Gastroesophageal sphincter (tissue), 4 donors: ENCODE measurements around the gene PAX3. TPM values are rescaled to one million over a fixed set of nuclear protein-coding genes. Genes with fewer than 3 reads are reported as not detected.

Source experiments
- ATAC-seq: fragments of 150-250 bp; one replicate; pipeline ENCODE4 v1.9.1; 2016; ENCODE audit warnings: mild to moderate bottlenecking, moderate library complexity
- H3K27ac ChIP-seq, 4 donors: fragments of 200-600 bp; sonication (generic) in 3 of 4; 1 replicate in 3 of 4; 2 replicates in 1 of 4; pipeline ENCODE4 v1.5.1; 2016 to 2019
- H3K27me3 ChIP-seq: fragments of 200-600 bp; sonication (generic); one replicate; pipeline ENCODE4 v1.5.1; 2019
- H3K36me3 ChIP-seq, 2 donors: fragments of 200-600 bp; sonication (generic); one replicate each; pipeline ENCODE4 v1.5.1; 2019; ENCODE audit warnings: control low read depth in 1 of 2
- H3K4me1 ChIP-seq, 3 donors: fragments of 200-600 bp; sonication (generic); 1 replicate in 2 of 3; 2 replicates in 1 of 3; pipeline ENCODE4 v1.5.1; 2016 to 2019; ENCODE audit warnings: control low read depth in 2 of 3
- H3K4me3 ChIP-seq, 2 donors: fragments of 200-600 bp; sonication (generic); one replicate each; pipeline ENCODE4 v1.5.1; 2019; ENCODE audit warnings: mild to moderate bottlenecking in 1 of 2, moderate library complexity in 1 of 2
- H3K9me3 ChIP-seq, 3 donors: fragments of 200-600 bp; sonication (generic); one replicate each; pipeline ENCODE4 v1.5.1; 2017 to 2019; ENCODE audit warnings: control low read depth in 2 of 3
- EP300 ChIP-seq: sonication (generic); formaldehyde crosslinking; IDR thresholded peaks from one replicate; pipeline ENCODE4 v1.6.1; 2017; ENCODE audit warnings: antibody characterized with exemption, mild to moderate bottlenecking
- POLR2A ChIP-seq, 2 donors: fragments of 450-650 bp; IDR thresholded peaks; one replicate each; pipeline ENCODE4 v1.6.1; 2017; ENCODE audit warnings: antibody characterized with exemption in 2 of 2, mild to moderate bottlenecking in 2 of 2, moderate library complexity in 1 of 2
- POLR2AphosphoS5 ChIP-seq: sonication (generic); formaldehyde crosslinking; IDR thresholded peaks from one replicate; pipeline ENCODE4 v1.6.1; 2017; ENCODE audit warnings: antibody characterized with exemption
- WGBS, 2 donors: methylation state at CpG; one replicate each; pipeline ENCODE4 v1.1.5; 2018; ENCODE audit warnings: low coverage in 1 of 2; 5-methylcytosine and 5-hydroxymethylcytosine counted together
- total RNA-seq, 4 donors: library from RNA; depleted of rRNA; stranded (reverse); fragments of >200 nt; gene quantifications; one replicate each; pipeline ENCODE4 v1.1.0, GENCODE V29; 2016
- TF ChIP-seq, protein P1 (sequence below), 4 experiments: fragments of 200-600 bp in 2 of 4; fragments of 450-650 bp in 2 of 4; sonication (generic) in 1 of 4; IDR thresholded peaks; one replicate each; pipeline ENCODE4 v1.5.1; 2017 to 2019; ENCODE audit warnings: antibody characterized with exemption in 4 of 4, mild to moderate bottlenecking in 2 of 4, moderate library complexity in 2 of 4

The PAX3 gene
- total RNA-seq, 4 donors from 2014 or later: 0.31 TPM; not detected in 3

DNA sequence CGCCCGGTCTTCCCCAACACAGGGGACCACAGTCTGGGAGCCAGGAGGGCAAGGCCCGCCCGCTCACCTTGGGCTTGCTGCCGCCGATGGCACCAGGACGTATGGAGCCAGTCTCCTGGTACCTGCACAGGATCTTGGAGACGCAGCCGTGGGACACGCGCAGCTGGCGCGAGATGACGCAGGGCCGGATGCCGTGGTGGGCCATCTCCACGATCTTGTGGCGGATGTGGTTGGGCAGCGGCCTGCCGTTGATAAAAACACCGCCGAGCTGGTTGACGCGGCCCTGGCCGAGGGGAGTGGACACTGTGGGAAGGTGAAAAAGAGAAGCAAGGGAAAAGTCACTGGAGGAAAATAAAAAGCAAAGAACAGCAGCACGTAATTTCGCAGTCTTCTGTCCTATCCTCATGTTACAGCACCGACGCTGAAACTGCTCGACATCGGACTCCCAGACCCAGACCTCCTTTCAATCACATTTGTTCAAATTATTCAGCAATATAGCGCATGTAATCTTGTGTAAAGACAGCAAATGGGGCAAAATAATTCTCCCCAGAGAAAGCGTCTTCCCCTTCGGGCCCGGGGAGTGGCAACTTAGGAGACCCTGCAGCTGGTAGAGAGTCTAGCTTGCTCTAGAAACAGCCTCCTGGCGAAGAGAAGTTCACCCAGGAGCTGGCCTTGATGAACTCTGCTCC, 1.7 kb downstream of the PAX3 start:
- no peak for TF ChIP-seq POLR2A (IDR thresholded peaks at IDR 0.05)
- TF ChIP-seq EP300: no peak
- no peak for TF ChIP-seq POLR2AphosphoS5
- TF ChIP-seq, protein P1, sequence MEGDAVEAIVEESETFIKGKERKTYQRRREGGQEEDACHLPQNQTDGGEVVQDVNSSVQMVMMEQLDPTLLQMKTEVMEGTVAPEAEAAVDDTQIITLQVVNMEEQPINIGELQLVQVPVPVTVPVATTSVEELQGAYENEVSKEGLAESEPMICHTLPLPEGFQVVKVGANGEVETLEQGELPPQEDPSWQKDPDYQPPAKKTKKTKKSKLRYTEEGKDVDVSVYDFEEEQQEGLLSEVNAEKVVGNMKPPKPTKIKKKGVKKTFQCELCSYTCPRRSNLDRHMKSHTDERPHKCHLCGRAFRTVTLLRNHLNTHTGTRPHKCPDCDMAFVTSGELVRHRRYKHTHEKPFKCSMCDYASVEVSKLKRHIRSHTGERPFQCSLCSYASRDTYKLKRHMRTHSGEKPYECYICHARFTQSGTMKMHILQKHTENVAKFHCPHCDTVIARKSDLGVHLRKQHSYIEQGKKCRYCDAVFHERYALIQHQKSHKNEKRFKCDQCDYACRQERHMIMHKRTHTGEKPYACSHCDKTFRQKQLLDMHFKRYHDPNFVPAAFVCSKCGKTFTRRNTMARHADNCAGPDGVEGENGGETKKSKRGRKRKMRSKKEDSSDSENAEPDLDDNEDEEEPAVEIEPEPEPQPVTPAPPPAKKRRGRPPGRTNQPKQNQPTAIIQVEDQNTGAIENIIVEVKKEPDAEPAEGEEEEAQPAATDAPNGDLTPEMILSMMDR (IDR thresholded peaks at IDR 0.05): no peak

DNA sequence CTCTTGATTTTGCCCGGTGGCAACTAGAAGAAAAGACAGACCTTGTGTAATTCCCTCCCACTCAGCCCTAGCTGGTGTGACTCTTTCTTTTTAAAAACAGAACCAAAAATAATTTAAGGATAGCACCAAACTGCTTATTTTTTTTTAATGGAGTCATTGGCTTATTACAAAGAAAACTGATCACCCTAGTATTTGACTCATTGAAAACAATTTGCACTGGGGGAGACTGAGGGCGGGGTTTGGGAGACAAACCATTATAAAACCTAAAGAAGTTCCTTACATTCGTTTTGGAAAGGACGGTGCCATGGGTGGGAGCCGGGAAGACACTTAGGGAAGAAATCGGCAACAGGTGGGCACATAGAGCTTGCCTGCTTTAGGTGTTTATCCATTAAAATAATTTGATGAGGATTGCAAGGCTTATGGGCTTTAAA, 2.5 kb downstream of the PAX3 start:
- 1 to 17% methylated on average over 6 of the region's 6 CpGs for WGBS, 2 donors
- no peaks in the 10 kb centered on the region for H3K36me3 ChIP-seq
- H3K4me1 ChIP-seq: peaks cover 0 to 66% (median 24%) of the 10 kb centered on the region in 3 donors
- H3K4me3 ChIP-seq: no peak overlapping the region
- ATAC-seq: no peak
- H3K9me3 ChIP-seq: peaks cover 0 to 7% (median 0%) of the 10 kb centered on the region in 3 donors
- H3K27ac ChIP-seq: no peak overlapping the region
- peaks cover 100% of the 10 kb centered on the region for H3K27me3 ChIP-seq
- TF ChIP-seq, protein P1 (IDR thresholded peaks at IDR 0.05): no peak
- TF ChIP-seq POLR2A (IDR thresholded peaks at IDR 0.05) (no peak), POLR2AphosphoS5 (no peak), EP300 (no peak)

More for the DNA sequence above, 1.7 kb downstream of the PAX3 start:
- H3K27ac ChIP-seq: no peak overlapping the region
- peaks cover 0 to 70% (median 24%) of the 10 kb centered on the region in 3 donors for H3K4me1 ChIP-seq
- peaks cover 0 to 7% (median 0%) of the 10 kb centered on the region in 3 donors for H3K9me3 ChIP-seq
- H3K36me3 ChIP-seq: no peaks in the 10 kb centered on the region
- 11 to 13% methylated on average over 15 to 16 of the region's 36 CpGs for WGBS, 2 donors
- H3K4me3 ChIP-seq: no peak overlapping the region
- peaks cover 100% of the 10 kb centered on the region for H3K27me3 ChIP-seq
- no peak for ATAC-seq

DNA sequence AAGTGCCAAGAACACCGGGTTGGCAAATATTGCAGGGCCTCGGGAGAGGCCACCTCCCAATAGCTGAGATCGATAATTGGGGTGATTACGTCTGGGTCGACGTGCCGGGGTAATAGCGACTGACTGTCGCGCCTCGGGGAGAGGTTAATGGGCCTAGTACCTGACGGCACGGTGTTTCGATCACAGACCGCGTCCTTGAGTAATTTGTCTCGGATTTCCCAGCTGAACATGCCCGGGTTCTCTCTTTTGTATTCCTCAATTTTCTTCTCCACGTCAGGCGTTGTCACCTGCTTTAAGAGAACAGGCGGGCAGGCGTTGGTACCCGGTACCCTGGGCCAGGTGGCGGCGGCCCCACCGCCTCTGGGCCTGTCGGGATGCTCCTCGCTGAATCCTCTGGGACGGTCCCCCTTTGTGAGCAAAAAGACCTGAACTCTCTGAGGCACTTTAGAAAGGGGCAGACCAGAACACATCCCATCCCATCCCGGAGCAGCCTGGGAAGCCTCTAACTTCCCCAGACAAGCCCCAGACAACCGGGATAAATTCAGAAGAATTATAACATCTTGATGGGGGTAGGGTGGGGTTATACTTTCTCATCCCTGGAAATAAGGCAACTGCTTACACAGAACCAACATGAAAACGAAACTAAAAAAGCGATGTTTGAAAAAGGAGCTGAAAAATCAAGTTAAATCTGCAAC, 3.3 kb downstream of the PAX3 start:
- Histone ChIP-seq H3K4me3 (peak overlapping the region in 1 of 2 donors; percentile 25), H3K27ac (no peak overlapping the region), H3K9me3 (peaks cover 0 to 7% (median 0%) of the 10 kb centered on the region in 3 donors), H3K36me3 (no peaks in the 10 kb centered on the region), H3K27me3 (peaks cover 100% of the 10 kb centered on the region), H3K4me1 (peaks cover 0 to 66% (median 20%) of the 10 kb centered on the region in 3 donors)
- 13% methylated on average over 14 of the region's 33 CpGs; no CpG with 5 or more reads in 1 of the 2 donors for WGBS, 2 donors
- TF ChIP-seq EP300 (no peak), POLR2A (IDR thresholded peaks at IDR 0.05) (no peak), POLR2AphosphoS5 (no peak)
- no peak for ATAC-seq

DNA sequence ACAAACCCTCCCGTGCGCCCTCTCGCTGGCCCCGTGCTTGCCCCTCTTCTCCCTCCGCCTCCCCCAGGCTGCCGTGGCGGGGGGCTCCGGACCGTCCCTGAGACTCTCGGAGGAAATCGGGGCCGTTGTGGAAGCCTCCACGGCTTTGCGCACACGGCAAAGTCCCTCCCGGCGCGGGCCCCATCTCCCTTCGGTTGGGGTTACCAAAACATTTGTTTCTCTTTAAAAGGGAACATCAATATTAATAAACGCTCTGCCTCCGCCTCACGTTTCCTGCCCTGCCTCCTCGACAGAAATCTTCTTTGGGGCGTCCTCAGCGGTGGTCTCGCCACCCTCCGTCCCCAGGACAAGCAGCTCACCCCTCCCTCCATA, 3.8 kb downstream of the PAX3 start:
- no peak for ATAC-seq
- 1 to 20% methylated on average over 1 to 12 of the region's 27 CpGs for WGBS, 2 donors
- peaks cover 100% of the 10 kb centered on the region for H3K27me3 ChIP-seq
- H3K4me3 ChIP-seq: peak overlapping the region in 1 of 2 donors; percentile 25
- peaks cover 0 to 7% (median 0%) of the 10 kb centered on the region in 3 donors for H3K9me3 ChIP-seq
- H3K36me3 ChIP-seq: no peaks in the 10 kb centered on the region
- TF ChIP-seq EP300 (no peak), POLR2AphosphoS5 (no peak), POLR2A (IDR thresholded peaks at IDR 0.05) (no peak)
- TF ChIP-seq, protein P1 (IDR thresholded peaks at IDR 0.05): no peak
- H3K4me1 ChIP-seq: peaks cover 0 to 65% (median 20%) of the 10 kb centered on the region in 3 donors
- no peak overlapping the region for H3K27ac ChIP-seq
